IPS DF 6.9 (cell line): Measurements from ENCODE around the gene INA.

ENCODE experiments used
- DNase-seq: peaks from one replicate; pipeline ENCODE4 v3.0.0-alpha.2; 2013; ENCODE audit warnings: low read depth, low spot score
- H3K27ac ChIP-seq: one replicate; pipeline ENCODE4 v1.5.1; 2013; ENCODE audit warnings: low read length, control low read depth
- H3K27me3 ChIP-seq: 2 replicates; pipeline ENCODE4 v1.6.1; 2013; ENCODE audit warnings: mild to moderate bottlenecking, low read length; ENCODE audit not compliant: control insufficient read depth, insufficient read depth
- H3K36me3 ChIP-seq: 2 replicates; pipeline ENCODE4 v1.6.1; 2013; ENCODE audit warnings: low read length; ENCODE audit not compliant: control insufficient read depth, insufficient read depth
- H3K4me1 ChIP-seq: 2 replicates; pipeline ENCODE4 v1.6.1; 2013; ENCODE audit warnings: low read length; ENCODE audit not compliant: control insufficient read depth, insufficient read depth
- H3K4me3 ChIP-seq: 2 replicates; pipeline ENCODE4 v1.5.1; 2013; ENCODE audit warnings: mild to moderate bottlenecking, low read length
- H3K9me3 ChIP-seq: 2 replicates; pipeline ENCODE4 v1.6.1; 2013; ENCODE audit warnings: low read length, inconsistent platforms; ENCODE audit not compliant: control insufficient read depth, insufficient read depth
- WGBS: extraction: QIAGEN DNeasy Blood & Tissue Kit; methylation state at CpG from one replicate; pipeline ENCODE4 v1.1.7; 2013; ENCODE audit warnings: mixed read lengths, missing lambda C conversion rate; ENCODE audit not compliant: insufficient read length, insufficient coverage; 5-methylcytosine and 5-hydroxymethylcytosine counted together

The INA gene

GRCh38 chr10:103276251-103276895, 565 bp upstream of the INA start:
- Histone ChIP-seq H3K27ac (no peak overlapping the region), H3K4me1 (peaks cover 3% of the 10 kb centered on the region; the same call in 1 of the 2 replicates), H3K27me3 (peaks cover 22% of the 10 kb centered on the region), H3K36me3 (no peaks in the 10 kb centered on the region), H3K9me3 (no peaks in the 10 kb centered on the region), H3K4me3 (peak overlapping the region; percentile 27; the same call in 1 of the 2 replicates)
- no CpG with 5 or more reads among the region's 21 CpGs for WGBS
- no peak for DNase-seq

GRCh38 chr10:103277713-103278536, 987 bp downstream of the INA start:
- H3K36me3 ChIP-seq = no peaks in the 10 kb centered on the region
- H3K4me3 ChIP-seq = peak overlapping the region; percentile 27
- H3K9me3 ChIP-seq = no peaks in the 10 kb centered on the region
- H3K4me1 ChIP-seq = peaks cover 5% of the 10 kb centered on the region
- peaks cover 22% of the 10 kb centered on the region for H3K27me3 ChIP-seq
- DNase-seq = no peak
- H3K27ac ChIP-seq = no peak overlapping the region
- WGBS = no CpG with 5 or more reads among the region's 76 CpGs

- H3K36me3 ChIP-seq = no peaks in the 10 kb centered on the region
- WGBS = no CpG with 5 or more reads among the region's 12 CpGs
- peaks cover 22% of the 10 kb centered on the region for H3K27me3 ChIP-seq
- H3K9me3 ChIP-seq = no peaks in the 10 kb centered on the region
- no peak for DNase-seq
- H3K27ac ChIP-seq = no peak overlapping the region
- H3K4me3 ChIP-seq = no peak overlapping the region
- H3K4me1 ChIP-seq = peaks cover 5% of the 10 kb centered on the region
Observed at GRCh38 chr10:103278537-103278823, 1.5 kb downstream of the INA start.

- Histone ChIP-seq H3K27me3 (peaks cover 22% of the 10 kb centered on the region), H3K9me3 (no peaks in the 10 kb centered on the region), H3K36me3 (no peaks in the 10 kb centered on the region), H3K4me3 (no peak overlapping the region), H3K4me1 (peaks cover 5% of the 10 kb centered on the region), H3K27ac (no peak overlapping the region)
- DNase-seq = no peak
- no CpG with 5 or more reads among the region's 11 CpGs for WGBS
Observed at GRCh38 chr10:103278862-103279298, 1.9 kb downstream of the INA start.

- WGBS = no CpG with 5 or more reads among the region's 3 CpGs
- no peaks in the 10 kb centered on the region for H3K36me3 ChIP-seq
- H3K4me1 ChIP-seq = peaks cover 5% of the 10 kb centered on the region
- DNase-seq = no peak
- peaks cover 22% of the 10 kb centered on the region for H3K27me3 ChIP-seq
- H3K9me3 ChIP-seq = no peaks in the 10 kb centered on the region
- no peak overlapping the region for H3K27ac ChIP-seq
- H3K4me3 ChIP-seq = no peak overlapping the region
Observed at GRCh38 chr10:103280031-103280430, 3.1 kb downstream of the INA start.

GRCh38 chr10:103280506-103280905, 3.6 kb downstream of the INA start:
- no peak overlapping the region for H3K27ac ChIP-seq
- DNase-seq = no peak
- no CpG with 5 or more reads among the region's 2 CpGs for WGBS
- peaks cover 5% of the 10 kb centered on the region for H3K4me1 ChIP-seq
- no peak overlapping the region for H3K4me3 ChIP-seq
- H3K36me3 ChIP-seq = no peaks in the 10 kb centered on the region
- H3K9me3 ChIP-seq = no peaks in the 10 kb centered on the region
- peaks cover 22% of the 10 kb centered on the region for H3K27me3 ChIP-seq

GRCh38 chr10:103281753-103282152, 4.8 kb downstream of the INA start:
- no CpG with 5 or more reads among the region's 14 CpGs for WGBS
- no peak overlapping the region for H3K4me3 ChIP-seq
- H3K27ac ChIP-seq = no peak overlapping the region

GRCh38 chr10:103282961-103283360, 6.0 kb downstream of the INA start:
- WGBS = no CpG with 5 or more reads among the region's 1 CpG
- Histone ChIP-seq H3K36me3 (no peaks in the 10 kb centered on the region), H3K27me3 (peaks cover 7% of the 10 kb centered on the region; the same call in 1 of the 2 replicates), H3K4me1 (peaks cover 2% of the 10 kb centered on the region; the same call in 1 of the 2 replicates), H3K9me3 (no peaks in the 10 kb centered on the region), H3K4me3 (no peak overlapping the region), H3K27ac (no peak overlapping the region)
- DNase-seq = no peak

More at GRCh38 chr10:103281753-103282152, 4.8 kb downstream of the INA start:
- peak; percentile 81 for DNase-seq
- Histone ChIP-seq H3K27me3 (peaks cover 14% of the 10 kb centered on the region; the same call in 1 of the 2 replicates), H3K36me3 (no peaks in the 10 kb centered on the region), H3K9me3 (no peaks in the 10 kb centered on the region), H3K4me1 (peaks cover 5% of the 10 kb centered on the region)

- Histone ChIP-seq H3K4me1 (peaks cover 2% of the 10 kb centered on the region; the same call in 1 of the 2 replicates), H3K27ac (no peak overlapping the region), H3K9me3 (no peaks in the 10 kb centered on the region), H3K36me3 (no peaks in the 10 kb centered on the region), H3K27me3 (no peaks in the 10 kb centered on the region), H3K4me3 (no peak overlapping the region)
- no peak for DNase-seq
- no CpG with 5 or more reads among the region's 11 CpGs for WGBS
Observed at GRCh38 chr10:103284170-103284569, 7.2 kb downstream of the INA start.

GRCh38 chr10:103287992-103288391, 11.1 kb downstream of the INA start:
- no peak overlapping the region for H3K27ac ChIP-seq
- no peaks in the 10 kb centered on the region for H3K4me1 ChIP-seq
- no CpG with 5 or more reads among the region's 5 CpGs for WGBS
- no peak for DNase-seq
- no peaks in the 10 kb centered on the region for H3K27me3 ChIP-seq
- H3K4me3 ChIP-seq = no peak overlapping the region
- H3K36me3 ChIP-seq = no peaks in the 10 kb centered on the region
- H3K9me3 ChIP-seq = no peaks in the 10 kb centered on the region
